HG03039 (cell line): Measurements from ENCODE around the gene YBX2.
A peak's percentile ranks its signal among the peaks of the same experiment; 100 is the strongest.

Experiments
- ATAC-seq: cut with Tn5 transposase; IDR thresholded peaks from one replicate; pipeline ENCODE4 v1.9.1; 2021; ENCODE audit warnings: mild to moderate bottlenecking, moderate library complexity; ENCODE audit not compliant: unreplicated experiment

Gene YBX2

GRCh38 chr17:7323731-7324437, 29.4 kb upstream of the YBX2 start:
- no peak for ATAC-seq

- ATAC-seq = no peak
Measured at GRCh38 chr17:7322520-7323194, 28.2 kb upstream of the YBX2 start.

GRCh38 chr17:7321466-7321865, 27.0 kb upstream of the YBX2 start:
- ATAC-seq = no peak

- no peak for ATAC-seq
Measured at GRCh38 chr17:7318121-7318860, 23.9 kb upstream of the YBX2 start.

- ATAC-seq = no peak
Measured at GRCh38 chr17:7317161-7317803, 22.8 kb upstream of the YBX2 start.

- ATAC-seq = no peak
Measured at GRCh38 chr17:7315570-7316235, 21.3 kb upstream of the YBX2 start.

GRCh38 chr17:7314719-7315569, 20.5 kb upstream of the YBX2 start, which contains the start of gene GPS2:
GPS2 (minus strand) TSS chr17:7315360; CDS start chr17:7315052, 308 bp downstream.
- peak; percentile 68 for ATAC-seq

- ATAC-seq = no peak
Measured at GRCh38 chr17:7313890-7314718, 19.7 kb upstream of the YBX2 start.

- no peak for ATAC-seq
Measured at GRCh38 chr17:7313088-7313889, 18.9 kb upstream of the YBX2 start.

GRCh38 chr17:7312432-7313087, 18.1 kb upstream of the YBX2 start:
- ATAC-seq = no peak

GRCh38 chr17:7311110-7311705, 16.8 kb upstream of the YBX2 start:
- ATAC-seq = no peak

- ATAC-seq = no peak
Measured at GRCh38 chr17:7309628-7310027, 15.2 kb upstream of the YBX2 start.

- ATAC-seq = no peak
Measured at GRCh38 chr17:7308625-7309433, 14.4 kb upstream of the YBX2 start.

GRCh38 chr17:7307686-7308624, 13.5 kb upstream of the YBX2 start:
- no peak for ATAC-seq
